ENCODE results near the gene ERVH48-1. TPM values are rescaled to one million over a fixed set of nuclear protein-coding genes. Genes with fewer than 3 reads are reported as not detected.
A peak's percentile ranks its signal among the peaks of the same experiment; 100 is the strongest.
"Not testable (repeated sequence)": the region's sequence is repeated elsewhere in the genome, so short reads cannot be mapped to it uniquely, and the experiment has no call there.

ERVH48-1 gene
- total RNA-seq, 6 donors from 2014 or later = 0.09 to 0.33 (median 0.15) TPM; not detected in 2

GRCh38 chr21:42878678-42878992 is 46.8 kb downstream of the ERVH48-1 start:
- Histone ChIP-seq H3K27ac (peak overlapping the region; percentile 78 to 89 (median 84)), H3K27me3 (no peaks in the 10 kb centered on the region), H3K4me1 (peaks cover 14 to 28% (median 15%) of the 10 kb centered on the region in 4 donors), H3K36me3 (peaks cover 0 to 21% (median 14%) of the 10 kb centered on the region in 4 donors), H3K4me3 (peak overlapping the region; percentile 63 to 89 (median 78)), H3K9me3 (no peaks in the 10 kb centered on the region)
- ATAC-seq (ENCODE audit: low FRiP score in 2 of 2) (peak in 1 of 2 donors; percentile 49), DNase-seq (no peak)
- TF ChIP-seq EP300 (IDR thresholded peaks at IDR 0.05) (no peak), CTCF (IDR thresholded peaks at IDR 0.05) (no peak), POLR2A (IDR thresholded peaks at IDR 0.05) (no peak), POLR2AphosphoS5 (IDR thresholded peaks at IDR 0.05) (no peak)
- 0% methylated on average over 15 of the region's 15 CpGs for WGBS, 2 donors

GRCh38 chr21:42875811-42876210 is 49.6 kb downstream of the ERVH48-1 start:
- not testable (repeated sequence) for DNase-seq
- WGBS, 2 donors = 93 to 94% methylated on average over 10 of the region's 10 CpGs
- peaks cover 20 to 49% (median 40%) of the 10 kb centered on the region in 4 donors for H3K36me3 ChIP-seq

GRCh38 chr21:42873096-42873495 is 52.3 kb downstream of the ERVH48-1 start:
- H3K27ac ChIP-seq = no peak overlapping the region
- 96 to 100% methylated on average over 5 to 7 of the region's 7 CpGs for WGBS, 2 donors
- TF ChIP-seq POLR2AphosphoS5 (IDR thresholded peaks at IDR 0.05) (no peak), EP300 (IDR thresholded peaks at IDR 0.05) (no peak), POLR2A (IDR thresholded peaks at IDR 0.05) (no peak), CTCF (IDR thresholded peaks at IDR 0.05) (no peak)
- H3K36me3 ChIP-seq = peaks cover 20 to 76% (median 61%) of the 10 kb centered on the region in 4 donors
- no peak overlapping the region for H3K4me3 ChIP-seq
- ATAC-seq (ENCODE audit: low FRiP score in 2 of 2) (no peak), DNase-seq (no peak)
- H3K4me1 ChIP-seq = peaks cover 2 to 8% (median 4%) of the 10 kb centered on the region in 4 donors
- no peaks in the 10 kb centered on the region for H3K9me3 ChIP-seq
- H3K27me3 ChIP-seq = no peaks in the 10 kb centered on the region

More at GRCh38 chr21:42875811-42876210, 49.6 kb downstream of the ERVH48-1 start:
- H3K27me3 ChIP-seq; ATAC-seq (ENCODE audit: low FRiP score in 2 of 2); H3K4me3 ChIP-seq; H3K27ac ChIP-seq; H3K9me3 ChIP-seq: not testable (repeated sequence)
- H3K4me1 ChIP-seq = peaks cover 14 to 28% (median 15%) of the 10 kb centered on the region in 4 donors

GRCh38 chr21:42868196-42868595 is 57.2 kb downstream of the ERVH48-1 start:
- Histone ChIP-seq H3K4me3 (no peak overlapping the region), H3K9me3 (no peaks in the 10 kb centered on the region), H3K36me3 (peaks cover 17 to 71% (median 51%) of the 10 kb centered on the region in 4 donors), H3K27me3 (no peaks in the 10 kb centered on the region), H3K27ac (no peak overlapping the region), H3K4me1 (peaks cover 0 to 16% (median 8%) of the 10 kb centered on the region in 4 donors)
- 90 to 95% methylated on average over 10 of the region's 10 CpGs for WGBS, 2 donors
- DNase-seq = no peak
- TF ChIP-seq EP300 (IDR thresholded peaks at IDR 0.05) (no peak), POLR2A (IDR thresholded peaks at IDR 0.05) (no peak), CTCF (IDR thresholded peaks at IDR 0.05) (no peak), POLR2AphosphoS5 (IDR thresholded peaks at IDR 0.05) (no peak)
- peak in 1 of 2 donors; percentile 3 for ATAC-seq (ENCODE audit: low FRiP score in 2 of 2)

Small RNA genes within 50 kb of the gene (small RNA-seq; reads per million reads assigned to genes)
- gene MIR5692B = 0 reads per million in 4 donors

Other genes starting within 250 kb of the ERVH48-1 start
- 10 to 100 TPM; 10.2 to 49.2 (median 18.6) TPM for gene WDR4, start 46.1 kb downstream of the ERVH48-1 start, total RNA-seq
- gene NDUFV3, start 32.3 kb downstream of the ERVH48-1 start, total RNA-seq = 10 to 100 TPM; 33.7 to 97.4 (median 44.9) TPM
- 10 to 100 TPM in 5 of 6 donors, 1 to 10 TPM in 1; 9.7 to 54.5 (median 11.5) TPM for gene PKNOX1, start 48.9 kb upstream of the ERVH48-1 start, total RNA-seq
- 10 to 100 TPM; 29.7 to 80.8 (median 57.7) TPM for gene CBS, start 150.2 kb upstream of the ERVH48-1 start, total RNA-seq
- gene U2AF1, start 181.9 kb upstream of the ERVH48-1 start, total RNA-seq = 10 to 100 TPM in 5 of 6 donors, 1 to 10 TPM in 1; 8.9 to 78.6 (median 58.1) TPM
- gene CRYAA, start 243.4 kb upstream of the ERVH48-1 start, total RNA-seq = not detected

Data from upper lobe of left lung (tissue), 6 donors.